NCI-H774 (cell line): ENCODE data around the gene ZNF580.

Experiments
- DNase-seq: peaks from one replicate; lab custom pipeline; 2025; lab: John Stamatoyannopoulos, UW

ZNF580 gene

DNA sequence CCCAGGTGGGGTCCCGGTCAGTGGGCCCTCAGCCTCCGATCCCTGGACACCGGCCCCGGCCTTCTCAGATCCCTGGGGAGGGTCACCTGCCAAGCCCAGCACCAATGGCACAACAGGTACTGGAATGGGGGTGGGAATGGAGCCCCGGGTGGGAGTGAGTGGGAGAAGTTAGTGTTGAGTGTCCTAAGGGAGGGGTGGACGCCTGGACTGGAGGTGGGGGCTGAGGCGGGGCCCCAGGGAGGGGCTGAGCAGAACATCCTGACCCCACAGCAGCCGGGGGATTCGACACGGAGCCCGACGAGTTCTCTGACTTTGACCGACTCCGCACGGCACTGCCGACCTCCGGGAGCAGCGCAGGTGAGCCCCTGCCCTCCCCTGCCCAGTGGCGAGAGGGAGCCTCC, 51.9 kb downstream of the ZNF580 start:
- no peak for DNase-seq
